ENCODE measurements around the gene AHSG. TPM values are rescaled to one million over a fixed set of nuclear protein-coding genes. Genes with fewer than 3 reads are reported as not detected.

The AHSG gene
- total RNA-seq, 2 donors from 2014 or later = not detected

GRCh38 chr3:186600896-186601295 is 12.0 kb upstream of the AHSG start:
- DNase-seq (ENCODE audit: low spot score) = no peak
- no peaks in the 10 kb centered on the region for H3K9me3 ChIP-seq
- no peak for TF ChIP-seq CTCF (IDR thresholded peaks at IDR 0.05)

GRCh38 chr3:186603159-186603558 is 9.7 kb upstream of the AHSG start:
- no peaks in the 10 kb centered on the region for H3K36me3 ChIP-seq
- H3K4me3 ChIP-seq = no peak overlapping the region
- no peak for TF ChIP-seq CTCF (IDR thresholded peaks at IDR 0.05)
- no peak overlapping the region for H3K27ac ChIP-seq
- H3K27me3 ChIP-seq = no peaks in the 10 kb centered on the region
- DNase-seq (ENCODE audit: low spot score) = no peak
- peaks cover 0 to 4% of the 10 kb centered on the region in 2 donors for H3K4me1 ChIP-seq
- H3K9me3 ChIP-seq = no peaks in the 10 kb centered on the region

More at GRCh38 chr3:186600896-186601295, 12.0 kb upstream of the AHSG start:
- H3K27me3 ChIP-seq = no peaks in the 10 kb centered on the region
- no peak overlapping the region for H3K27ac ChIP-seq
- no peak overlapping the region for H3K4me3 ChIP-seq
- H3K36me3 ChIP-seq = no peaks in the 10 kb centered on the region
- H3K4me1 ChIP-seq = peaks cover 0 to 4% of the 10 kb centered on the region in 2 donors

GRCh38 chr3:186605078-186605477 is 7.8 kb upstream of the AHSG start:
- no peak for DNase-seq (ENCODE audit: low spot score)
- Histone ChIP-seq H3K36me3 (no peaks in the 10 kb centered on the region), H3K27ac (no peak overlapping the region), H3K4me3 (no peak overlapping the region), H3K9me3 (no peaks in the 10 kb centered on the region), H3K27me3 (no peaks in the 10 kb centered on the region), H3K4me1 (no peaks in the 10 kb centered on the region)
- no peak for TF ChIP-seq CTCF (IDR thresholded peaks at IDR 0.05)

- DNase-seq (ENCODE audit: low spot score) = no peak
- no peak for TF ChIP-seq CTCF (IDR thresholded peaks at IDR 0.05)
- no peaks in the 10 kb centered on the region for H3K4me1 ChIP-seq
- no peak overlapping the region for H3K4me3 ChIP-seq
- no peaks in the 10 kb centered on the region for H3K9me3 ChIP-seq
- H3K27ac ChIP-seq = no peak overlapping the region
- H3K36me3 ChIP-seq = no peaks in the 10 kb centered on the region
- no peaks in the 10 kb centered on the region for H3K27me3 ChIP-seq
Measured at GRCh38 chr3:186605561-186606545, 7.0 kb upstream of the AHSG start.

- TF ChIP-seq CTCF (IDR thresholded peaks at IDR 0.05) = no peak
- H3K36me3 ChIP-seq = no peaks in the 10 kb centered on the region
- no peaks in the 10 kb centered on the region for H3K9me3 ChIP-seq
- no peak for DNase-seq (ENCODE audit: low spot score)
- no peak overlapping the region for H3K27ac ChIP-seq
- H3K27me3 ChIP-seq = no peaks in the 10 kb centered on the region
- no peak overlapping the region for H3K4me3 ChIP-seq
- H3K4me1 ChIP-seq = no peaks in the 10 kb centered on the region
Measured at GRCh38 chr3:186608624-186609215, 4.1 kb upstream of the AHSG start.
